Stomach smooth muscle (tissue), 2 donors: Measurements from ENCODE around the gene STRAP.
"Not testable (repeated sequence)": the region's sequence is repeated elsewhere in the genome, so short reads cannot be mapped to it uniquely, and the experiment has no call there.

Experiments
- H3K27ac ChIP-seq: one replicate; pipeline ENCODE4 v1.7.0; 2013; ENCODE audit warnings: mild to moderate bottlenecking, low read length, inconsistent platforms
- H3K27me3 ChIP-seq, 2 donors: one replicate each; pipeline ENCODE4 v1.7.0; 2013; ENCODE audit warnings: low read length in 2 of 2; ENCODE audit not compliant: insufficient read depth in 2 of 2, control insufficient read depth in 1 of 2
- H3K36me3 ChIP-seq, 2 donors: one replicate each; pipeline ENCODE4 v1.7.0; 2013; ENCODE audit warnings: low read length in 2 of 2; ENCODE audit not compliant: control insufficient read depth in 2 of 2, insufficient read depth in 2 of 2
- H3K4me1 ChIP-seq: one replicate; pipeline ENCODE4 v1.7.0; 2013; ENCODE audit warnings: low read length; ENCODE audit not compliant: control insufficient read depth, insufficient read depth
- H3K4me3 ChIP-seq, 2 donors: one replicate each; pipeline ENCODE4 v1.7.0; 2013; ENCODE audit warnings: low read length in 2 of 2
- H3K9ac ChIP-seq, 2 donors: one replicate each; pipeline ENCODE4 v1.7.0; 2013; ENCODE audit warnings: low read length in 2 of 2, mild to moderate bottlenecking in 1 of 2
- H3K9me3 ChIP-seq, 2 donors: one replicate each; pipeline ENCODE4 v1.7.0; 2013; ENCODE audit warnings: low read length in 2 of 2; ENCODE audit not compliant: control insufficient read depth in 2 of 2
- donor health status: healthy.
- donor health status: Pancreatic carcinoma.

STRAP gene

DNA sequence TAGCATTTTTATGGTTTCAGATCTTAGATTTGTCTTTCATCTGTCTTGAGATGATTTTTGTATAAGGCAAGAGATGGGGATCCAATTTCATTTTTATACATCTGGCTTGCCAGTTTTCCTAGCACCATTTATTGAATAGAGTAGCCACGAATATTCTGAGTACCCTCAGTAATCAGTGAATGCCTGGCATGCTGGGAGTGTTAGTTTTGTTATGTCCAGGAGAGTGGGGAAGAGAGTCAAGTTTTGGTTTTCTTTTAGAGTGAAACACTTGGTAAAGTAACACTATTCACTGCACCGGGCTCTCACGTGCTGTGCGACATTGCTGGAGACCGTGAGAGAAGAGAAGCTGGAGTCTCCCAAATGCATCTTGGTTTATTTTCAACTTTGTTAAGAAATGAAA lies 60.3 kb downstream of the STRAP start:
- Histone ChIP-seq H3K9me3 (peaks cover 5% of the 10 kb centered on the region in 2 donors), H3K4me1 (no peaks in the 10 kb centered on the region), H3K4me3 (no peak overlapping the region), H3K27me3 (no peaks in the 10 kb centered on the region), H3K9ac (no peak overlapping the region), H3K27ac (no peak overlapping the region), H3K36me3 (no peaks in the 10 kb centered on the region)

DNA sequence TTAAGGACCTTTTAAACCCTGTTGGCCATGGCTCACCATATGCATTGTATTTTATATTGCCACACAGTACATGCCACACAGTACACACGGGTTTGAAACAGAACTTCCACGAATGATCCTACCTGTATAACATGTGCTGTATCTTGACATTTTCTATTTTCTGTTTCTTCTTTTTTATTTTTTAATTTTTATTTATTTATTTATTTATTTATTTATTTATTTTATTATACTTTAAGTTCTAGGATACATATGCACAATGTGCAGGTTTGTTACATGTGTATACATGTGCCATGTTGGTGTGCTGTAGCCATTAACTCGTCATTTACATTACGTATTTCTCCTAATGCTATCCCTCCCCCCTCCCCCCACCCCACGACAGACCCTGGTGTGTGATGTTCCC lies 61.3 kb downstream of the STRAP start:
- H3K36me3 ChIP-seq, H3K4me1 ChIP-seq, H3K27me3 ChIP-seq: not testable (repeated sequence)

DNA sequence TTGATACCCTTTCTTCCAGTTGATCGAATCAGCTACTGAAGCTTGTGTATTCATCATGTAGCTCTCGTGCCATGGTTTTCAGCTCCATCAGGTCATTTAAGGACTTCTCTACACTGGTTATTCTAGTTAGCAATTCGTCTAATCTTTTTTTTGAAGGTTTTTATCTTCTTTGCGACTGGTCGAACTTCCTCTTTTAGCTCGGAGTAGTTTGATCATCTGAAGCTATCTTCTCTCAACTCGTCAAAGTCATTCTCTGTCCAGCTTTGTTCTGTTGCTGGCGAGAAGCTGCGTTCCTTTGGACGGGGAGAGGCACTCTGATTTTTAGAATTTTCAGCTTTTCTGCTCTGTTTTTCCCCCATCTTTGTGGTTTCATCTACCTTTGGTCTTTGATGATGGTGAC lies 66.3 kb downstream of the STRAP start:
- H3K9me3 ChIP-seq: not testable (repeated sequence)

More for the DNA sequence above, 61.3 kb downstream of the STRAP start:
- not testable (repeated sequence) for H3K9ac ChIP-seq, H3K27ac ChIP-seq, H3K4me3 ChIP-seq, H3K9me3 ChIP-seq

More for the DNA sequence above, 66.3 kb downstream of the STRAP start:
- not testable (repeated sequence) for H3K4me1 ChIP-seq, H3K27me3 ChIP-seq, H3K36me3 ChIP-seq, H3K4me3 ChIP-seq, H3K9ac ChIP-seq, H3K27ac ChIP-seq
